Muscle of leg (tissue), 11 donors: ENCODE measurements around the gene CNKSR3. TPM values are rescaled to one million over a fixed set of nuclear protein-coding genes. Genes with fewer than 3 reads are reported as not detected.

ENCODE experiments used
- DNase-seq: peaks from one replicate; pipeline ENCODE4 v3.0.0; 2013
- H3K27ac ChIP-seq: one replicate; pipeline ENCODE4 v1.5.1; 2013; ENCODE audit warnings: mild to moderate bottlenecking, low read length, control low read depth
- H3K27me3 ChIP-seq: one replicate; pipeline ENCODE4 v1.6.1; 2013; ENCODE audit warnings: low read length; ENCODE audit not compliant: control insufficient read depth, insufficient read depth
- H3K36me3 ChIP-seq: one replicate; pipeline ENCODE4 v1.6.1; 2013; ENCODE audit warnings: low read length; ENCODE audit not compliant: control insufficient read depth, insufficient read depth
- H3K4me1 ChIP-seq: one replicate; pipeline ENCODE4 v1.6.1; 2013; ENCODE audit warnings: low read length; ENCODE audit not compliant: control insufficient read depth, insufficient read depth
- H3K4me3 ChIP-seq: one replicate; pipeline ENCODE4 v1.5.1; 2013; ENCODE audit warnings: low read length, control low read depth
- H3K9me3 ChIP-seq: replicated peaks from 2 replicates; pipeline ENCODE4 v1.6.1; 2013; ENCODE audit warnings: low read depth, low read length; ENCODE audit not compliant: control insufficient read depth
- WGBS: methylation state at CpG from one replicate; pipeline ENCODE4 v1.1.5; 2013; ENCODE audit warnings: missing lambda C conversion rate; ENCODE audit not compliant: insufficient coverage; 5-methylcytosine and 5-hydroxymethylcytosine counted together
- polyA plus RNA-seq, 8 donors: library from polyadenylated mRNA; unstranded; fragments of 120-200 nt; gene quantifications; one replicate each; pipeline versions ENCODE4 v1.2.1 to v1.2.3, GENCODE V29; 2013; ENCODE audit warnings: inconsistent platforms in 1 of 8, low replicate concordance in 1 of 8; ENCODE audit not compliant: insufficient read length in 8 of 8, insufficient read depth in 1 of 8
- total RNA-seq: library from RNA; stranded (reverse); fragments of 120-200 nt; gene quantifications from one replicate; pipeline ENCODE4 v1.2.4, GENCODE V29; 2013

Gene CNKSR3
- total and polyA plus RNA-seq, 9 donors, result 11.6 to 22.1 (median 14.7) TPM

DNA sequence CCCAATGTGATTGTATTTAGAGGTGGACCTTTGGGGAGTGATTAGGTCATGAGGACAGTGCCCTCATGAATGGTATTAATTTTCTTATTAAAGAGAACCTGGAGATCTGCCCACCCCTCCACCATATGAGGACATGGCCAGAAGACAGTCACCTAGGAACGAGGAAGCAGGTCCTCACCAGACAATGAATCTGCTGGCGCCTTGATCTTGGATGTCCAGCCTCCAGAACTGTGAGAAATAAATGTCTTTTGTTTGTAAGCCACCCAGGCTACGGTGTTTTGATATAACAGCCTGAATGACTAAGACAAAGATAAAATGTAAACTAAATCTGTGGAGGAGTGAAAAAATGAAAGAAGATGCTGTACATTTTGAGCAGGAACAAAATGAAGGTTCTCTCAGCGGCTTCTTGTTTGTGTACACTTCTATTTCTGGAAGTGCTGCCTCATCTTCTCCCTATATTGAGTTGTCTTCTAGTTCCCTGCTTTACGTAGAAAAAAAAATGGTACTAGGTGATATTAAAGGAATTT, 152.4 kb downstream of the CNKSR3 start:
- Histone ChIP-seq H3K36me3 (no peaks in the 10 kb centered on the region), H3K4me1 (no peaks in the 10 kb centered on the region), H3K27ac (no peak overlapping the region), H3K9me3 (no peaks in the 10 kb centered on the region), H3K27me3 (no peaks in the 10 kb centered on the region), H3K4me3 (no peak overlapping the region)
- WGBS, result 100% methylated on average over 1 of the region's 5 CpGs
- no peak for DNase-seq

DNA sequence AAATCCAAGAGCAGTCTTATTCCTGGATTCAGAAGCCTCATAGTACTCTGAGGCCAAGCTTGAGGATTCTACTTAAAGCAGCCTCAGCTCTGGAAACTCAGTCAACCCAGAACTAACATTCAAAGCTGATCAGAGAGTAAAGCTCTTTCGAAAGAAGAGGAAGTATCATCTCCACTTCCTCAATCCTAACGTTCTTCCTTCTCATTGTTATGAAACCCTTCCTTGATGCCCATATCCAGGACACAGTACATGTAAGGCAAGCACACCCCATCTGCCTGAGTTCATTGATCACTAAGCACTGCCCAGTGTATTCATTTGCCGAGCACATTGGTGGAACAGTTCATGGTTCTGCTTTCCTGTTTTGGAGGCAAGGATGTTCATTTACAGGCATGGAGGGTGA, 153.8 kb downstream of the CNKSR3 start, which contains the start of gene IPCEF1:
Gene IPCEF1 (minus strand): TSS at position 114 of the 400 bp plus-strand sequence. CDS start 90,856 bp downstream, outside the sequence.
- WGBS, result 80% methylated on average over 1 of the region's 3 CpGs
- Histone ChIP-seq H3K9me3 (no peaks in the 10 kb centered on the region), H3K4me1 (no peaks in the 10 kb centered on the region), H3K27me3 (no peaks in the 10 kb centered on the region), H3K27ac (peak within 1 kb of the TSS; percentile 20), H3K36me3 (no peaks in the 10 kb centered on the region), H3K4me3 (peak within 1 kb of the TSS; percentile 15)
- peak; percentile 55 for DNase-seq

DNA sequence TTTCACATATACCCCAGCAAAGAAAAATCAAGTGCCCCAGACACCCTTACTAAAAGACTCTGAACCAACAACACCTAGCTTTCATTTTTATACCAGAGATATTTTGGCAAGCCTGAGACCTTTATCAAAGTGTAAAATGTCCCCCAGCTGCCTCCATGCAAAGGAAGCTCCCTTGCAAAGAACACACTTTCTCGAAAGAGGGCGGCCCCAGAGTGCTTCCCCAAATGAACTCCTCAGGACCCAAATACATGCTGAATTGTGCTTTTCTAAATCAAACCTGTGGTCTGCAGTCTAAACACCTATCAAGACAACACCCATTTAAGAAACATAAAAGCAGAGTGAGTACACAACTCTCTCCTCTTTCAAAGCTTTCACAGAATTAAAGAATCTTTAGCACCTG, 154.4 kb downstream of the CNKSR3 start:
- H3K4me1 ChIP-seq, result no peaks in the 10 kb centered on the region
- no peaks in the 10 kb centered on the region for H3K36me3 ChIP-seq
- no peaks in the 10 kb centered on the region for H3K9me3 ChIP-seq
- H3K4me3 ChIP-seq, result peak overlapping the region; percentile 15
- 65% methylated on average over 2 of the region's 2 CpGs for WGBS
- H3K27ac ChIP-seq, result peak overlapping the region; percentile 20
- DNase-seq, result peak; percentile 11
- H3K27me3 ChIP-seq, result no peaks in the 10 kb centered on the region

DNA sequence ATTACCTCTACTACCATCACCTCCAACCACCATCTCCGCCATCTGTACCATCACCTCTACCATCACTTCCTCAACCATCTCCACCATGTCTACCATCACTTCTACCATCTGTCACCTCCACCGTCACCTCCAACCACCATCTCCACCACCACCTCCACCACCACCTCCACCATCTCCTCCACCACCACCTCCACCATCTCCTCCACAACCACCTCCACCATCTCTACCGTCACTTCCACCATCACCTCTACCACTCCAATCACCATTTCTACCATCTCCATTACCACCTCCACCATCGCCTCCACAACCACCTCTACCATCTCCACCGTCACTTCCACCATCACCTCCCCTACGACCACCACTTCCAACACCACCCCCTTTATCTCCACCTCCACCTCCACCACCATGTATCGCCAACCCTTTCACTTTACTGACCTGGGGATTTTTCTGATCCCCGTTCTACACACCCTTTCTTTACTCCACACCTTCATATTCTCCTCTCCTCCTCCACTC, 156.2 kb downstream of the CNKSR3 start:
- DNase-seq, result no peak
- H3K36me3 ChIP-seq, result no peaks in the 10 kb centered on the region
- H3K9me3 ChIP-seq, result no peaks in the 10 kb centered on the region
- no peak overlapping the region for H3K27ac ChIP-seq
- no peaks in the 10 kb centered on the region for H3K27me3 ChIP-seq
- WGBS, result 90% methylated on average over 8 of the region's 8 CpGs
- H3K4me1 ChIP-seq, result no peaks in the 10 kb centered on the region
- no peak overlapping the region for H3K4me3 ChIP-seq

DNA sequence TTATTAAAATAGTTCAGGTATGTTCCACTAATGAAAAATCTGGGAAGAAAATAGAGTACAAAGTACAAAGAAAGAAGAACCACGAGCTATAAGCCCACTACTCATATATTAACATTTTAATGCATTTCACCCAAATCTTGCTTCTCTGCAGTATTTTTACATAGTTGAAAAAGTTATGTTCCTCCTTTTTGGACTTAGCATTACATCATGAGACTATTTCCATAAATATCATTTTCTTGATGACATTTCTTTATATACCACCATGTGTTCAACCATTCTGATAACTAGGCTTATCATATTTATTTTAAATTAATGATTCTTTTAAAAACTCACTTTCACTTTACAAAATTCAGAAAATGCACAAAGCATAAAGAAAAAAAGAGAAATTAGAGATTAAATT, 156.9 kb downstream of the CNKSR3 start:
- WGBS, result no CpG with 5 or more reads among the region's 1 CpG
- H3K27me3 ChIP-seq, result no peaks in the 10 kb centered on the region

DNA sequence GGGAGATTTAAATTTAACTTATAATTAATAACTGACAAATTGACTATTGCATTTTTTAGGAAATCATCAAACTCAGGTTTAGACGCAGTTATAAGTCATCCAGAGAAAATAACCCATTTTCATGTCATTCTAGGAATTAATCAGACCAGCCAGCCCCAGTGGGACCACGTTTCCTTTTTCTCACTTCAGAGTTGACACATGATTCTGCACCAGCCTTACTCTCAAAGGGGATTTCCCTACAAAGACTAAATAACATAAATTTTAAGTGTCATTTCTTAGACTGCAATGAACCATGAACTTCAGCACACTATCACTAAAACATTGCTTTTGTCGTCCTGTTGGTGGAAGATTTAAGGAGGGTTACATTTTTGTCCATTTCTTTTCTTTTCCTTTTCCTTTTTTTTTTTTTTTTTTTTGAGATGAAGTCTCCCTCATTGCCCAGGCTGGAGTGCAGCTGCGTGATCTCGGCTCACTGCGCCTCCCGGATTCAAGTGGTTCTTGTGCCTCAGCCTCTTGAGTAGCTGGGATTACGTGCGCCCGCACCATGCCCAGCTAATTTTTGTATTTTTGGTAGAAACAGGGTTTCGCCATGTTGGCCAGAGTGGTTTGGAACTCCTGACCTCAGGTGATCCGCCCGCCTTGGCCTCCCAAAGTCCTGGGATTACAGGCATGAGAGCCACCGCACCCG, 157.4 kb downstream of the CNKSR3 start:
- DNase-seq, result peak; percentile 14
- 84% methylated on average over 9 of the region's 15 CpGs for WGBS

More for the DNA sequence above, 156.9 kb downstream of the CNKSR3 start:
- no peak for DNase-seq
- no peak overlapping the region for H3K4me3 ChIP-seq
- no peaks in the 10 kb centered on the region for H3K36me3 ChIP-seq
- H3K4me1 ChIP-seq, result no peaks in the 10 kb centered on the region
- H3K9me3 ChIP-seq, result no peaks in the 10 kb centered on the region
- no peak overlapping the region for H3K27ac ChIP-seq

DNA sequence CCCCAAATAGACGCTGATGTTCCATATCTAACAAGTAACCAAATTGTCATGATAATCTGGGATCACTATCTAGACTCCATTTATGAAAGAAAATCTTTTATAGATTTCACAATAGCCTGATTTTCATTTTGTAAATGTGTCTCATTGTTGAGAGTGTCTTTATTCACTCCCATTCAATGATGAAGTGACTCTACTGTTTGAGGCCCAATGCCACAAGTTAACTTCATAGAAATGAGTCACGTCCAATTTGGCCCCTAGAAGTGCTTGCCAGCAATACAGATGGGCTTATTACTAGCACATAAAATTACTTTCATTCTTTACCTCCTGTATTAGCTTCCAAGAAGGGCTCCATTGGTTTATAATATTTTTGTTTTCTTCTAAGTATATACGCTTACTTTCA, 160.2 kb downstream of the CNKSR3 start:
- no peak overlapping the region for H3K27ac ChIP-seq
- no peak overlapping the region for H3K4me3 ChIP-seq
- H3K27me3 ChIP-seq, result no peaks in the 10 kb centered on the region
- H3K9me3 ChIP-seq, result no peaks in the 10 kb centered on the region
- H3K36me3 ChIP-seq, result no peaks in the 10 kb centered on the region
- H3K4me1 ChIP-seq, result no peaks in the 10 kb centered on the region
- no CpG with 5 or more reads among the region's 3 CpGs for WGBS
- no peak for DNase-seq

More for the DNA sequence above, 157.4 kb downstream of the CNKSR3 start:
- Histone ChIP-seq H3K9me3 (no peaks in the 10 kb centered on the region), H3K4me3 (no peak overlapping the region), H3K27me3 (no peaks in the 10 kb centered on the region), H3K36me3 (no peaks in the 10 kb centered on the region), H3K27ac (no peak overlapping the region), H3K4me1 (no peaks in the 10 kb centered on the region)

DNA sequence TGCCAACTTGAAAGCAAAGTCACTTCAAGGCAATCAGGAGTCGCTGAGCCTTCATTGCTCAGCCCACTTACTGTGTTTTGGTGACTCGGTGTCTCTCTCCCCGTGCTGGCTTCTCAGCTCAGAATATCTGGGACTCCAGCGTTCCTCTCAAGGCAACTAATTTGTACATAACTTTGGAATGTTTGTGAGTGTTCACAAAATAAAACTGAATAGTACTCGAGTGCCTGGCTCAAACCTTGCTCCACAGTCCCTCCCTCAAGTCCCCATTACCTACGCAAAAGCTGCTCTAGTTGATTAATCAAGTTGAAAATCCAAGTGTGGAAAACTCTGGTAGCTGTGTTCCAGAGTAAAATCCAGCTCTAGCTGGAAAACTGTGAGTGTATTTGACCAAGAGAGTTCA, 162.5 kb downstream of the CNKSR3 start:
- no peak overlapping the region for H3K27ac ChIP-seq
- WGBS, result 92% methylated on average over 3 of the region's 6 CpGs
- no peaks in the 10 kb centered on the region for H3K36me3 ChIP-seq
- H3K4me3 ChIP-seq, result no peak overlapping the region
- H3K27me3 ChIP-seq, result no peaks in the 10 kb centered on the region
- DNase-seq, result no peak
- no peaks in the 10 kb centered on the region for H3K9me3 ChIP-seq
- no peaks in the 10 kb centered on the region for H3K4me1 ChIP-seq

DNA sequence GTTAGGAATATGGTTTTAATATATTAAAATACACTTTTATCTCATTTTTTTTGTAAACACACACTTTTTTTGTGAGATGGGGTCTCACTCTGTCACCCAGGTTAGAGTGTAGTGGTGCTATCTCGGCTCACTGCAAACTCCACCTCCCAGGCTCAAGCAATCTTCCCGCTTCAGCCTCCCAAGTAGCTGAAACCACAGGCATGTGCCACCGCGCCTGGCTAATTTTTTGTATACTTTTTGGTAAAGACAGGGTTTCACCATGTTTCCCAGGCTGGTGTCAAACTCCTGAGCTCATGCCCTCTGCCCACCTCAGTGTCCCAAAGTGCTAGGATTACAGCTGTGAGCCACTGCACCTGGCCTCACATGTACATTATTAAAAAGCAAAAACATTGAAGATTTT, 164.7 kb downstream of the CNKSR3 start:
- peaks cover 2% of the 10 kb centered on the region for H3K4me1 ChIP-seq
- H3K27ac ChIP-seq, result no peak overlapping the region
- H3K27me3 ChIP-seq, result no peaks in the 10 kb centered on the region
- H3K36me3 ChIP-seq, result no peaks in the 10 kb centered on the region
- H3K4me3 ChIP-seq, result no peak overlapping the region
- 100% methylated on average over 2 of the region's 4 CpGs for WGBS
- DNase-seq, result no peak
- H3K9me3 ChIP-seq, result no peaks in the 10 kb centered on the region

DNA sequence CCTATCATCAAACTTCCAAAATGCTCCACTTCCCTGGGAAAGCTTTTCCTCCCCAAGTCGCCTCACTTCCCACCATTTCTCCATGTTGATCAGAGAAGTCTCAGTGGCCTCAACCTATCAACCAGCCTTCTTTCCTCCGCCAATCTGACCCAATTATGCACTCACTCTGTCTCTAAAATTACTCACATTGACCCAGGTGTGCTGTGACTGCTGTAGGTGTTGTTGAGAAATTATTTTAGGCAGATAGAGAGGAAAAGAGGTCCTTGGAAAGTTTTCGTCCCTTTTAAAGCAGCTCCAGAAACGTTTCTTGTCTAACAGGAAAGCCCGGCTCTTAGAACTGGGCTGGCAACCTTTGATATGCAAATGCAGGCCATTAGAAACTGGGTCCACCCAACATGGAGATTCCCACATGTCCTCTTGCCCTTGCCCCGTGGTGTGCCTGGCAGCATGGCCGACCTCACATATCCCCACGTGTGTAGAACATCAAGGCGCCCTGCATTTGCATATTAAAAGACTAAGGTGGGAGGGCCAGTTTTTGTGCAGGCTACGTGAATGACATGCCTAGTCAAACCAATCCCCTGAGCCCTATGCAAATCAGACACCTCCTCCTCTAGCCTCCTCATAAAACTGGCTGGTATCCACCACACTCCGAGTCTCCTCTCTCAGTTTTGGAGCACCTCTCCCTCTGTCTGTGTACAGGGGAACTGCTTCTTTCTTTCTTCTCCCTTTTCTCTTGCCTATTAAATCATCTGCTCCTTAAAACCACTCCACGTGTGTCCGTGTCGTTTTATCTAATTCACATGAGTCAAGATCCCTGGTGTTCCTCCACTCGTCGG, 166.8 kb downstream of the CNKSR3 start:
- H3K4me3 ChIP-seq, result no peak overlapping the region
- 51% methylated on average over 12 of the region's 16 CpGs for WGBS
- H3K27me3 ChIP-seq, result no peaks in the 10 kb centered on the region
- H3K36me3 ChIP-seq, result no peaks in the 10 kb centered on the region
- DNase-seq, result peak; percentile 28
- H3K4me1 ChIP-seq, result peaks cover 2% of the 10 kb centered on the region
- no peak overlapping the region for H3K27ac ChIP-seq
- no peaks in the 10 kb centered on the region for H3K9me3 ChIP-seq
